Thoracic aorta (tissue), 2 donors: Measurements from ENCODE around the gene COMP. TPM values are rescaled to one million over a fixed set of nuclear protein-coding genes. Genes with fewer than 3 reads are reported as not detected.

Experiments
- ATAC-seq: fragments of 150-250 bp; one replicate; pipeline ENCODE4 v1.8.0; 2017; ENCODE audit warnings: low read depth; ENCODE audit not compliant: insufficient number of reproducible peaks, low FRiP score
- DNase-seq: peaks from one replicate; pipeline ENCODE4 v3.0.0-alpha.2; 2020; ENCODE audit warnings: low spot score
- H3K27ac ChIP-seq, 2 donors: fragments of 200-600 bp; sonication (generic); 1 replicate in 1 of 2; 2 replicates in 1 of 2; pipeline ENCODE4 v1.5.1; 2016; ENCODE audit warnings: mild to moderate bottlenecking in 2 of 2, moderate library complexity in 2 of 2
- H3K27me3 ChIP-seq: fragments of 200-600 bp; sonication (generic); replicated peaks from 2 replicates; pipeline ENCODE4 v1.6.0; 2016; ENCODE audit warnings: mild to moderate bottlenecking; ENCODE audit not compliant: insufficient read depth
- H3K36me3 ChIP-seq: fragments of 200-600 bp; sonication (generic); one replicate; pipeline ENCODE4 v1.5.1; 2016
- H3K4me1 ChIP-seq, 2 donors: fragments of 200-600 bp; sonication (generic); 1 replicate in 1 of 2; 2 replicates in 1 of 2; pipeline versions ENCODE4 v1.5.1 to v1.6.0; 2016; ENCODE audit warnings: low read depth in 2 of 2, mild to moderate bottlenecking in 1 of 2; ENCODE audit not compliant: control insufficient read depth in 1 of 2
- H3K4me3 ChIP-seq: fragments of 200-600 bp; sonication (generic); 2 replicates; pipeline ENCODE4 v1.5.1; 2016; ENCODE audit warnings: mild to moderate bottlenecking
- H3K9me3 ChIP-seq: fragments of 200-600 bp; sonication (generic); 2 replicates; pipeline ENCODE4 v1.5.1; 2016
- total RNA-seq, 2 donors: library from RNA; depleted of rRNA; stranded (reverse); fragments of >200 nt; gene quantifications; one replicate each; pipeline versions ENCODE4 v1.1.0 to v1.2.3, GENCODE V29; 2016
- TF ChIP-seq, protein P1 (sequence below): fragments of 200-600 bp; sonication (generic); IDR thresholded peaks from one replicate; pipeline ENCODE4 v1.5.1; 2019; ENCODE audit warnings: antibody characterized with exemption

The COMP gene
- total RNA-seq, 2 donors from 2014 or later, result 16.9 to 29.8 TPM

DNA sequence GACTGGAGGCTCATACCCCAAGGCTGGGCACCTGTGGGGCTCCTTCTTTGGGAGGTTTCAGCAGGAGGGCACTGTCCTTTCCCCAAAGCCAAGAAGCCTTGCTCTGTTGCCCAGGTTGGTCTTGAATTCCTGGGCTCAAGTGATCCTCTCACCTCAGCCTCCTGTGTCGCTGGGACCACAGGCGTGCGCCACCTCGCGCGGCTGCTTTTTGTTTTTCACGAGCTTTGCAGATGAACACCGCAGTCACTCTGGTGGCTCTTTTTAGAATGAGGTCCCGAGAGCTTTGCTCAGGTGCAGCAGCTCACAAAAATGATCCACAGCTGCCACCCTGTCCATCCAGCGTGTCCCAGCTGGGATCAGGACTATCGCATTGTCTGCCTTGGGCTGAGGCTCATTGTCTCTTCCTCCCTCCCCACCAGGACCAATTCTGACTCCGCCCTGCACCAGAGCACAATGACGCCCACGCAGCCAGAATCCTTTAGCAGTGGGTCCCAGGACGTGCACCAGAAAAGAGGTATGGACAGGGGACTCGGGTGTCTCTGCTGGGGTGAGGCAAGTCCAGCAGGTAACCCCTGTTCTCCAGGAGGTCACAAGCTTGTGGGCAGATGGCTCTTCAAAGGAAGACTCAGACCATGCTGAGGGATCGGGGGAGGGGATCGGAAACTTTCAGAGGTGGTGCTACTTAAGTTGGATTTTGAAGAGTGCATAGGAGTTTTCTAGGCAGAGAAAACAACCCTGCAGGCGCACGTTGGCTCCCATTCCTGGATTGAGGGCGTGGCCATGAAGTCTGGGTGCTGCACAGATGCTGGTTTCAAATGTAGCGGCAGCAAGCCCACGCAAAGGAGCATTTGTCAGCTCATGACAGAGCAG is 41.5 kb downstream of the COMP start:
- DNase-seq (no peak), ATAC-seq (no peak)
- H3K36me3 ChIP-seq, result peaks cover 12% of the 10 kb centered on the region
- no peaks in the 10 kb centered on the region for H3K4me1 ChIP-seq
- TF ChIP-seq, protein P1, sequence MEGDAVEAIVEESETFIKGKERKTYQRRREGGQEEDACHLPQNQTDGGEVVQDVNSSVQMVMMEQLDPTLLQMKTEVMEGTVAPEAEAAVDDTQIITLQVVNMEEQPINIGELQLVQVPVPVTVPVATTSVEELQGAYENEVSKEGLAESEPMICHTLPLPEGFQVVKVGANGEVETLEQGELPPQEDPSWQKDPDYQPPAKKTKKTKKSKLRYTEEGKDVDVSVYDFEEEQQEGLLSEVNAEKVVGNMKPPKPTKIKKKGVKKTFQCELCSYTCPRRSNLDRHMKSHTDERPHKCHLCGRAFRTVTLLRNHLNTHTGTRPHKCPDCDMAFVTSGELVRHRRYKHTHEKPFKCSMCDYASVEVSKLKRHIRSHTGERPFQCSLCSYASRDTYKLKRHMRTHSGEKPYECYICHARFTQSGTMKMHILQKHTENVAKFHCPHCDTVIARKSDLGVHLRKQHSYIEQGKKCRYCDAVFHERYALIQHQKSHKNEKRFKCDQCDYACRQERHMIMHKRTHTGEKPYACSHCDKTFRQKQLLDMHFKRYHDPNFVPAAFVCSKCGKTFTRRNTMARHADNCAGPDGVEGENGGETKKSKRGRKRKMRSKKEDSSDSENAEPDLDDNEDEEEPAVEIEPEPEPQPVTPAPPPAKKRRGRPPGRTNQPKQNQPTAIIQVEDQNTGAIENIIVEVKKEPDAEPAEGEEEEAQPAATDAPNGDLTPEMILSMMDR, result no peak
- H3K4me3 ChIP-seq, result no peak overlapping the region
- H3K27me3 ChIP-seq, result no peaks in the 10 kb centered on the region
- no peak overlapping the region for H3K27ac ChIP-seq
- H3K9me3 ChIP-seq, result no peaks in the 10 kb centered on the region

DNA sequence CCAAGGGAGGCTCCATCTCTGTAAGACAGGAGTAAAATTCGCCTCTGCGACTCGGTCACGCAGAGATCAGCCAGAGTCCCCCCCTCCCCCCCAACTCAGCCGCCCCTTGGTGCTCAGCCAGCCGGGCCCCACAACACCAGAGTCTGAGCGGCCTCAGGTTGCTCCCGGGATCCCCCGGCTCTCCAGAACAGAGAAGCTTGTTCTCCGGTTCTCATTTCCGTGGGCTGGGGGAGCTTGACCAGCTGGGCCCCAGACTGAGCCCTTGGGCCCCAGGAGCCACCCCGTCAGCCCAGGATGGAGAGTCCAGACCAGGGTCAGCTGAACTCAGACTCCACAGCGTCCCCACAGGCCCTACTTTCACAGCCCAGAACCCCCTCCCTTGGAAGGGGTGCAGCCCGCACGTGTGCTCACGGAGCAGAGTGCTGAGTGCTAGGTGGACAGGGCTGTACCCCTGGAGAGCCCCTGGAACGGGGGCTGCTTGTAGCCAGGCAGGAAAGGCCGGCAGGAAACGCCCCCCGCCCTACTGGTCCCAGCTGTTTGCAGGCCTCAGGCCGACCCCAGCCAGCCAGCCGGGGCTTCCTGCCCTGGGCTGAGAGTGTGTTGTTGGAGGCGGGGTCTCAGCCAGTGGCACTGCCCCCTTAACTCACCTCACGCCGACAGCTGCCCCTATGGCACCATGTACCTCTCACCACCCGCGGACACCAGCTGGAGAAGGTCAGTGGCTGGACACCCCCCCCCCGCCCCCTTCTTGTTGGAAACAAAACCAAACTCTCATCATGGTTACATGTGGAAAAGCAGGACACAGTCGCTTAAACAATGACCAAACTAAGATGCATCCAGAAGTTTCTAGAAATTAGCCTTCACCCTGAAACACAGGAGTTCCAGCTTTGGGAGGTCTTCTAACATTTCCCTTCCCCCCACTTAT is 44.4 kb downstream of the COMP start:
- Histone ChIP-seq H3K9me3 (no peaks in the 10 kb centered on the region), H3K27me3 (no peaks in the 10 kb centered on the region), H3K4me1 (no peaks in the 10 kb centered on the region), H3K27ac (no peak overlapping the region), H3K36me3 (peaks cover 6% of the 10 kb centered on the region), H3K4me3 (no peak overlapping the region)
- DNase-seq (no peak), ATAC-seq (no peak)
- TF ChIP-seq, protein P1, result no peak

DNA sequence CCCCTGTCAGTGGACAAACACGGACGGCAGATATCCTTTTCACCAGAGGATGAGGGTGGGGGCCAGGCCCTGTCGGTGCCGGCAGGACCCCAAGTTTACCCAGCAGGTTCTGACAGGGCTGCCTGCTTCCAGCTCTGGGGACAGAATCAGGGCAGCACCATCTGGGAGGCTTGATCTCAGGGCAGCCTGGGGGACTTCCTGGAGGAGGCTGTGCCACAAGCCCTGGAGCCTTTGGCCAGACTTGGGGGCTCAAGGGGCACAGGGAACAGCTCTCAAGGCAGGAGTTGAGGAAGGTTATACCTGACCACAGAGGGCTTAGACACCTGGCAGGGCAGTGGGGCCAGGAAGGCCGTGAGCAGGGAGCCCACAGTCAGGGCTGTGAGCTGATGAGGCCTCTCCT is 45.2 kb downstream of the COMP start:
- ATAC-seq (no peak), DNase-seq (no peak)
- H3K27ac ChIP-seq, result no peak overlapping the region
- no peak overlapping the region for H3K4me3 ChIP-seq
- no peaks in the 10 kb centered on the region for H3K9me3 ChIP-seq
- no peaks in the 10 kb centered on the region for H3K4me1 ChIP-seq
- TF ChIP-seq, protein P1, result no peak
- H3K27me3 ChIP-seq, result no peaks in the 10 kb centered on the region
- peaks cover 6% of the 10 kb centered on the region for H3K36me3 ChIP-seq

DNA sequence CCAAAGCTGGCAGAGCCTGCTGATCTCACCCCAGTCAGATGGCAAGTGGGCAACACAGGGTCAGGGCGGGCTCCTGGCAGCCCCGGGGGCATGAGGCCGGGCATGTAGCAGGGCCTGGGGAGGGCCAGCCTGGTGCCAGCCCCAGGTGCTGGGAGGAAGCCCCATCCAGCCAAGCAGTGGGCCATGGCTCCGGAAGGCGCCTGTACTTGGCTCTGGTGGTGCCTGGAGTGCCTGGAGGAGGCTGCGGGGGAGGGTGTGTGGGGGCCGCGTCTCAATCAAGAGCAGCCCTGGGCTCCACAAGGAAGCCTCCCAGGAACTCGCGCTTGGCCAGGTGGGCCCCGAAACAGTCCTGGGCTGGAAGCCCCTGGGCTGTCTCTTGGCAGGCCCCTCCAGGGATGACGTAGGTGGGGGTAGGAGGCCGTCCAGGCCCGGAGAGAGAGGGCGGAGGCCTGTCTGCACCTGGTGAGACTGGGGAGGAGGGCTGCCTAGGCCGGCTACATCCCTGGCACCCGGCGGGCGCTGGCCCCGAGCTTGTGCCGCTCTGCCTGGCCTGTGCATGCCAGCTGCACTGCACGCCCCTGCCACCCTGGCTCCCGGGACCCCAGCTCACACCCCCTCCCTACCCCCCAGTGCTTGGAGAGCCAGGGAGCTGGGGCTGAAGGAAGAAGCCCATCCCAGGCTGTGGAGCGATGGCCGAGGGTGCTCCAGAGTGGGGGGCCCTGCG is 45.9 kb downstream of the COMP start:
- no peaks in the 10 kb centered on the region for H3K4me1 ChIP-seq
- no peaks in the 10 kb centered on the region for H3K27me3 ChIP-seq
- ATAC-seq (no peak), DNase-seq (no peak)
- H3K27ac ChIP-seq, result no peak overlapping the region
- TF ChIP-seq, protein P1, result no peak
- peaks cover 6% of the 10 kb centered on the region for H3K36me3 ChIP-seq
- no peaks in the 10 kb centered on the region for H3K9me3 ChIP-seq
- no peak overlapping the region for H3K4me3 ChIP-seq
